GM12873 (cell line): ENCODE data around the gene LAMTOR5.

Source experiments
- TF ChIP-seq, protein P1 (sequence below): IDR thresholded peaks from 2 replicates; pipeline ENCODE4 v1.5.1; 2012; ENCODE audit warnings: low read depth, mild to moderate bottlenecking, moderate library complexity, low read length, control low read depth; ENCODE audit not compliant: insufficient read depth; ENCODE audit errors: missing control alignments

The LAMTOR5 gene

DNA sequence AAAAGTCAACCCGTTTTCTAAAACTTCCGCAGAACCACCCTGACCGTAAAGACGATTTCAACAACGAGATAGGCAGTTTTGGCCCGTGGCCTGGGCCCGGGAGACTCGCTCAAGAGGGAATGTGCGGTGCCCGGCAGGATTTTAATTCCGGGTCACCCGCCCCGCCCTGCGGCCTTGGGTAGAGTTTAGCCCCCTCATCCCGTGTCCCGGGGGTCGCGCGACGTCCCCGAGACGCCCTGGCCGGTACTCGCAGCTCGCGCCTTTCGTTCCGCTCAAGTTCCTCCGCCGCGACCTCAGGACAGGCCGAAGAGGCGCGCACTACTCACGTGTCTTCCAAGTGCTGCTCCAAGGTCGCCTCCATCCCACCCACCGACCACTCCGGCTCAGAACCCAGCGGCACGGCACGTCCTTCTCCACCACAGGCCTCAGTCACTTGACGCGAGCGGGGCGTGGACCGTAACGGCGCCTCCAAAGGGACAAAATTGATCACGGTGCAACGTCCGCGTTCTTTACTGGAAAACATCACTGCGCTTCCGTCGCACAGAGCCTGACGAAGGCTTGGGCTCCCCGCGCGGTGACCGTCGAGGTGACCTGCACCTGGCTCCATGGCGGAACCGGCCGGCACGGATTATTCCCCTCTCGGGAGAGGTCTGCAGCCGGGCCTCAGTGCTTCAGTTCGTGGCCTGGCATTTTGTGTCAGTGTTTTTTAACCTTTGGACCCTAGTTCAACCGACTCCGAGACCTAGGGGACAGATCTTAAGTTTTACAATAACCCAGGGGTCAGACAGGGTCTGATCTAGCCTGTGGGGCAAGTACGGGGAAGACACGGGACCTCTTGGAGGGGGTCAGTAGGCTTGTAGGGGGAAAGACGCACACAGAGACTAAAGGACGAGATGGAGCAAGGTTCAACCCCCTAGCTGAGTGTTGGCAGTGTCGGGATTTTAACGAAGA, at the start of gene LAMTOR5:
TSS of gene LAMTOR5 (minus strand) at position 435 of the 951 bp plus-strand sequence. CDS start at position 361, 74 bp downstream.
- TF ChIP-seq, protein P1, sequence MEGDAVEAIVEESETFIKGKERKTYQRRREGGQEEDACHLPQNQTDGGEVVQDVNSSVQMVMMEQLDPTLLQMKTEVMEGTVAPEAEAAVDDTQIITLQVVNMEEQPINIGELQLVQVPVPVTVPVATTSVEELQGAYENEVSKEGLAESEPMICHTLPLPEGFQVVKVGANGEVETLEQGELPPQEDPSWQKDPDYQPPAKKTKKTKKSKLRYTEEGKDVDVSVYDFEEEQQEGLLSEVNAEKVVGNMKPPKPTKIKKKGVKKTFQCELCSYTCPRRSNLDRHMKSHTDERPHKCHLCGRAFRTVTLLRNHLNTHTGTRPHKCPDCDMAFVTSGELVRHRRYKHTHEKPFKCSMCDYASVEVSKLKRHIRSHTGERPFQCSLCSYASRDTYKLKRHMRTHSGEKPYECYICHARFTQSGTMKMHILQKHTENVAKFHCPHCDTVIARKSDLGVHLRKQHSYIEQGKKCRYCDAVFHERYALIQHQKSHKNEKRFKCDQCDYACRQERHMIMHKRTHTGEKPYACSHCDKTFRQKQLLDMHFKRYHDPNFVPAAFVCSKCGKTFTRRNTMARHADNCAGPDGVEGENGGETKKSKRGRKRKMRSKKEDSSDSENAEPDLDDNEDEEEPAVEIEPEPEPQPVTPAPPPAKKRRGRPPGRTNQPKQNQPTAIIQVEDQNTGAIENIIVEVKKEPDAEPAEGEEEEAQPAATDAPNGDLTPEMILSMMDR, result peak; percentile 30

- TF ChIP-seq, protein P1, result no peak
Observed at GRCh38 chr1:110457206-110457605, 49.7 kb upstream of the LAMTOR5 start.

DNA sequence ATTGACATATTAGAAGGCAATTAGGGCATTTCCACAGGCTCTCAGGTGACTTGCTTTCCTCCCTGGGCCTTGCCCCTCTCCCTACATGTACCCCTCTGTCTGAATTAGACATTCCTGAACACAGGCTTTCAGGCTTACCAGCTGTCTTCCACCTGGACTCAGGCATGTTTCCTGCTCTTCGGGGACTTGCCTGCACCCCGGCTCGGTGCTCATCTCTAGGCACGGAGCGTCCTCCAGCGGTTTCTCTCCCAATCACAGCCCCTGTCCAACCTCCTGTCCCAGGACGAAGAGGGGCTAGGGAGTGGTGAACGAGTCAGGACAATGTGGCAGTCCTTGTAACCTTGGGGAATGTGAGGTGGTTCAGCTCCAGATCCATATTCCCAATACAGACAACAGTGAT, 47.7 kb upstream of the LAMTOR5 start:
- TF ChIP-seq, protein P1, result peak; percentile 15

GRCh38 chr1:110454328-110454727, 46.8 kb upstream of the LAMTOR5 start:
- TF ChIP-seq, protein P1, result no peak

DNA sequence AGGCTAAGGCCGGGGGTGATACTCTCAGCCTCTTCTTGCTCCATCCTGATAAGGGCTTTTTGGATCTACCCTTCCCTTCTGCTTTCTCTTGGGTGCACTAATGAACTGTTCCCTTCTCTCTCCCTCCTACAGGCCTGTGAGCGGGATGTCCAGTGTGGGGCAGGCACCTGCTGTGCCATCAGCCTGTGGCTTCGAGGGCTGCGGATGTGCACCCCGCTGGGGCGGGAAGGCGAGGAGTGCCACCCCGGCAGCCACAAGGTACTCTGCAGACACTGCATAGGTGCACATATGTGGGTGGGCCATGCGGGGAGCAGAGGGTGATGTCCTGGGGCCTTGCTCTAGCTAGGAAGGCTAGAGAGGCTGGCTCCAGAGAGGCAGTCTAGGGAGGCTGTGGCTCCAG, 46.3 kb upstream of the LAMTOR5 start:
- TF ChIP-seq, protein P1, result no peak

- TF ChIP-seq, protein P1, result no peak
Observed at GRCh38 chr1:110452330-110452729, 44.8 kb upstream of the LAMTOR5 start.

- TF ChIP-seq, protein P1, result no peak
Observed at GRCh38 chr1:110450929-110451328, 43.4 kb upstream of the LAMTOR5 start, which contains the start of gene PROK1. Gene PROK1 (plus strand): TSS chr1:110451149. CDS start chr1:110451217, 68 bp downstream.
